Lower leg skin (tissue), 3 donors: ENCODE results near the gene CCDC102B.

ENCODE experiments used
- CTCF ChIP-seq, 3 donors: fragments of 450-650 bp; IDR thresholded peaks; one replicate each; pipeline ENCODE4 v1.5.1; 2016; ENCODE audit warnings: antibody characterized with exemption in 3 of 3, mild to moderate bottlenecking in 3 of 3, moderate library complexity in 2 of 3
- POLR2A ChIP-seq, 2 donors: fragments of 450-650 bp; IDR thresholded peaks; one replicate each; pipeline ENCODE4 v1.6.1; 2016 to 2017; ENCODE audit warnings: antibody characterized with exemption in 2 of 2, mild to moderate bottlenecking in 1 of 2, moderate library complexity in 1 of 2

GRCh38 chr18:68818584-68818983 lies 20.7 kb downstream of the CCDC102B start:
- TF ChIP-seq POLR2A (IDR thresholded peaks at IDR 0.05) (no peak), CTCF (IDR thresholded peaks at IDR 0.05) (no peak)
